Astrocyte (in vitro differentiated cells and primary cell): ENCODE data around the gene ASB7.

Experiments
- EZH2 ChIP-seq: IDR thresholded peaks from 2 replicates; pipeline ENCODE4 v1.6.1; 2012; ENCODE audit warnings: mild to moderate bottlenecking, low read length, inconsistent platforms; ENCODE audit not compliant: insufficient read depth
- TF ChIP-seq, protein P1 (sequence below): IDR thresholded peaks from 2 replicates; pipeline ENCODE4 v1.5.1; 2011; ENCODE audit warnings: low read depth, mild to moderate bottlenecking, inconsistent platforms, low read length, moderate library complexity; ENCODE audit not compliant: insufficient read depth

DNA sequence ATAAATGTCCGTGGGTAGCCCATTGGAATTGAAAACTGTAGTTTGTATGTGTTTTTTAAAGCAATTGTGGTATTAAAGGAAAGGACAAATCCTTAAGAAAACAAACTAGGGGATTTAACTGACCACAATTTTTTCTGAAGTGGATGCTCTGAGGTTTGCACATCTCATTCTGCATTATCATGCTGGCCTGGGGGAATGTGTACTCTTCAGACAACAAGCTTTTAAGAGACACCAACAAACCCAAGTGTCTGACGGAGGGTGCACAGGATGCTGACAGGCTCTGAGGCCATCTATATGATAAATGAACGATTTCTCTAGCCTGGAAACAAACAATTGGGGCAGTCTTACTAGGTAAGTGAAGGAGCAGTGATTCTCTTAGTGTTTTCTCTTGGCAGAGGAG, 9.5 kb upstream of the ASB7 start:
- TF ChIP-seq EZH2, result no peak
- TF ChIP-seq, protein P1, sequence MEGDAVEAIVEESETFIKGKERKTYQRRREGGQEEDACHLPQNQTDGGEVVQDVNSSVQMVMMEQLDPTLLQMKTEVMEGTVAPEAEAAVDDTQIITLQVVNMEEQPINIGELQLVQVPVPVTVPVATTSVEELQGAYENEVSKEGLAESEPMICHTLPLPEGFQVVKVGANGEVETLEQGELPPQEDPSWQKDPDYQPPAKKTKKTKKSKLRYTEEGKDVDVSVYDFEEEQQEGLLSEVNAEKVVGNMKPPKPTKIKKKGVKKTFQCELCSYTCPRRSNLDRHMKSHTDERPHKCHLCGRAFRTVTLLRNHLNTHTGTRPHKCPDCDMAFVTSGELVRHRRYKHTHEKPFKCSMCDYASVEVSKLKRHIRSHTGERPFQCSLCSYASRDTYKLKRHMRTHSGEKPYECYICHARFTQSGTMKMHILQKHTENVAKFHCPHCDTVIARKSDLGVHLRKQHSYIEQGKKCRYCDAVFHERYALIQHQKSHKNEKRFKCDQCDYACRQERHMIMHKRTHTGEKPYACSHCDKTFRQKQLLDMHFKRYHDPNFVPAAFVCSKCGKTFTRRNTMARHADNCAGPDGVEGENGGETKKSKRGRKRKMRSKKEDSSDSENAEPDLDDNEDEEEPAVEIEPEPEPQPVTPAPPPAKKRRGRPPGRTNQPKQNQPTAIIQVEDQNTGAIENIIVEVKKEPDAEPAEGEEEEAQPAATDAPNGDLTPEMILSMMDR, result no peak
